Type B pancreatic cell (in vitro differentiated cells): Measurements from ENCODE around the gene NEURL3. TPM values are rescaled to one million over a fixed set of nuclear protein-coding genes. Genes with fewer than 3 reads are reported as not detected.

Source experiments
- DNase-seq: peaks from one replicate; pipeline ENCODE4 v3.0.0; 2021; ENCODE audit warnings: mixed read lengths; ENCODE audit not compliant: unreplicated experiment; ENCODE audit errors: extremely low spot score
- H3K27ac Mint-ChIP-seq: 2 replicates; pipeline ENCODE4 v1.8.0; 2021; ENCODE audit warnings: mild to moderate bottlenecking, mixed read lengths
- H3K27me3 Mint-ChIP-seq: 2 replicates; pipeline ENCODE4 v1.8.0; 2021; ENCODE audit warnings: mixed read lengths
- H3K36me3 Mint-ChIP-seq: 2 replicates; pipeline ENCODE4 v1.8.0; 2021; ENCODE audit warnings: mixed read lengths
- H3K4me1 Mint-ChIP-seq: one replicate; pipeline ENCODE4 v1.8.0; 2021; ENCODE audit warnings: mixed read lengths; ENCODE audit not compliant: unreplicated experiment
- H3K4me3 Mint-ChIP-seq: 2 replicates; pipeline ENCODE4 v1.8.0; 2021; ENCODE audit warnings: mild to moderate bottlenecking, mixed read lengths
- H3K9me3 Mint-ChIP-seq: 2 replicates; pipeline ENCODE4 v1.8.0; 2021; ENCODE audit warnings: mixed read lengths
- CTCF ChIP-seq: fragments of 200-600 bp; sonication (generic); conservative IDR thresholded peaks from 2 replicates; pipeline ENCODE4 v1.5.0; 2021; ENCODE audit warnings: antibody characterized with exemption, mild to moderate bottlenecking
- total RNA-seq: library from RNA; stranded (reverse); gene quantifications from 2 replicates; pipeline ENCODE4 v1.2.1, GENCODE V29; 2021; ENCODE audit warnings: low replicate concordance

Gene NEURL3
- total RNA-seq, 1 donor from 2014 or later = 1.1 TPM

- H3K4me1 Mint-ChIP-seq = peaks cover 10% of the 10 kb centered on the region
- no peak overlapping the region for H3K4me3 Mint-ChIP-seq
- H3K36me3 Mint-ChIP-seq = no peaks in the 10 kb centered on the region
- no peak for DNase-seq
- peaks cover 29% of the 10 kb centered on the region for H3K27me3 Mint-ChIP-seq
- H3K27ac Mint-ChIP-seq = peak overlapping the region; percentile 67
- no peak for TF ChIP-seq CTCF
- H3K9me3 Mint-ChIP-seq = no peaks in the 10 kb centered on the region
These were observed 28.3 kb upstream of the NEURL3 start for GRCh38 chr2:96533292-96534073.

- DNase-seq = peak; percentile 49
- Mint-ChIP-seq H3K9me3 (no peaks in the 10 kb centered on the region), H3K36me3 (no peaks in the 10 kb centered on the region), H3K4me1 (peaks cover 13% of the 10 kb centered on the region), H3K4me3 (peak overlapping the region; percentile 83), H3K27ac (peak overlapping the region; percentile 86), H3K27me3 (peaks cover 25% of the 10 kb centered on the region)
- TF ChIP-seq CTCF = no peak
These were observed 27.6 kb upstream of the NEURL3 start for GRCh38 chr2:96532641-96533291.

GRCh38 chr2:96531872-96532505 is 26.8 kb upstream of the NEURL3 start:
- Mint-ChIP-seq H3K27ac (peak overlapping the region; percentile 86), H3K27me3 (peaks cover 23% of the 10 kb centered on the region), H3K4me1 (peaks cover 13% of the 10 kb centered on the region), H3K4me3 (peak overlapping the region; percentile 83), H3K9me3 (no peaks in the 10 kb centered on the region), H3K36me3 (no peaks in the 10 kb centered on the region)
- TF ChIP-seq CTCF = no peak
- DNase-seq = peak; percentile 77

GRCh38 chr2:96531366-96531765 is 26.2 kb upstream of the NEURL3 start:
- no peaks in the 10 kb centered on the region for H3K9me3 Mint-ChIP-seq
- peak; percentile 55 for DNase-seq
- H3K27ac Mint-ChIP-seq = peak overlapping the region; percentile 86
- peaks cover 18% of the 10 kb centered on the region for H3K4me1 Mint-ChIP-seq
- TF ChIP-seq CTCF = no peak
- peaks cover 28% of the 10 kb centered on the region for H3K27me3 Mint-ChIP-seq
- H3K36me3 Mint-ChIP-seq = no peaks in the 10 kb centered on the region
- H3K4me3 Mint-ChIP-seq = peak overlapping the region; percentile 83

GRCh38 chr2:96530474-96531357 is 25.6 kb upstream of the NEURL3 start:
- Mint-ChIP-seq H3K27me3 (peaks cover 31% of the 10 kb centered on the region), H3K27ac (no peak overlapping the region), H3K36me3 (no peaks in the 10 kb centered on the region), H3K4me3 (no peak overlapping the region), H3K4me1 (peaks cover 18% of the 10 kb centered on the region), H3K9me3 (no peaks in the 10 kb centered on the region)
- TF ChIP-seq CTCF = no peak
- peak; percentile 62 for DNase-seq
